NCI-H748 (cell line): Measurements from ENCODE around the gene WEE1.
"Not testable (repeated sequence)": the region's sequence is repeated elsewhere in the genome, so short reads cannot be mapped to it uniquely, and the experiment has no call there.

Experiments
- DNase-seq: peaks from one replicate; lab custom pipeline; 2025; ENCODE audit not compliant: unreplicated experiment; lab: John Stamatoyannopoulos, UW

Gene WEE1

GRCh38 chr11:9594267-9595046, 21.0 kb downstream of the WEE1 start:
- no peak for DNase-seq

GRCh38 chr11:9596926-9597464, 23.5 kb downstream of the WEE1 start:
- no peak for DNase-seq

- no peak for DNase-seq
Observed at GRCh38 chr11:9600166-9600565, 26.7 kb downstream of the WEE1 start.

- DNase-seq = no peak
Observed at GRCh38 chr11:9600644-9601036, 27.2 kb downstream of the WEE1 start.

- no peak for DNase-seq
Observed at GRCh38 chr11:9601037-9601875, 27.8 kb downstream of the WEE1 start.

- DNase-seq = no peak
Observed at GRCh38 chr11:9601876-9602199, 28.4 kb downstream of the WEE1 start.

GRCh38 chr11:9603214-9603613, 29.7 kb downstream of the WEE1 start:
- DNase-seq = not testable (repeated sequence)

GRCh38 chr11:9604134-9604533, 30.7 kb downstream of the WEE1 start:
- no peak for DNase-seq

GRCh38 chr11:9605742-9606141, 32.3 kb downstream of the WEE1 start:
- no peak for DNase-seq

GRCh38 chr11:9606809-9607510, 33.5 kb downstream of the WEE1 start:
- DNase-seq = no peak

GRCh38 chr11:9607511-9607899, 34.0 kb downstream of the WEE1 start:
- DNase-seq = no peak

- no peak for DNase-seq
Observed at GRCh38 chr11:9609002-9609759, 35.7 kb downstream of the WEE1 start.

GRCh38 chr11:9609841-9610240, 36.4 kb downstream of the WEE1 start:
- peak; percentile 12 for DNase-seq

- DNase-seq = peak; percentile 91
Observed at GRCh38 chr11:9613118-9613829, 39.8 kb downstream of the WEE1 start.

- peak; percentile 68 for DNase-seq
Observed at GRCh38 chr11:9613830-9614762, 40.6 kb downstream of the WEE1 start.

GRCh38 chr11:9615031-9615451, 41.6 kb downstream of the WEE1 start:
- no peak for DNase-seq

GRCh38 chr11:9616042-9616675, 42.7 kb downstream of the WEE1 start:
- no peak for DNase-seq

- no peak for DNase-seq
Observed at GRCh38 chr11:9616858-9617257, 43.4 kb downstream of the WEE1 start.

GRCh38 chr11:9617940-9618339, 44.5 kb downstream of the WEE1 start:
- DNase-seq = no peak
